ENCODE measurements around the gene PLA2G4C. TPM values are rescaled to one million over a fixed set of nuclear protein-coding genes. Genes with fewer than 3 reads are reported as not detected.

Gene PLA2G4C
- total RNA-seq, 1 experiment from 2014 or later = 4.5 TPM

- Mint-ChIP-seq H3K27ac (no peak overlapping the region), H3K9me3 (peaks cover 13% of the 10 kb centered on the region; the same call in 1 of the 2 replicates), H3K36me3 (no peaks in the 10 kb centered on the region), H3K27me3 (ENCODE audit: low read depth) (peaks cover 13% of the 10 kb centered on the region), H3K4me1 (no peaks in the 10 kb centered on the region), H3K4me3 (no peak overlapping the region)
- POLR2A ChIA-PET = no interaction called here
- no peak for TF ChIP-seq NR3C1 (CRISPR knock-in tag; conservative IDR thresholded peaks at IDR 0.05; ENCODE audit: low read depth)
- no peak for TF ChIP-seq ZNF121 (CRISPR knock-in tag; IDR thresholded peaks at IDR 0.05)
- TF ChIP-seq, protein P1, sequence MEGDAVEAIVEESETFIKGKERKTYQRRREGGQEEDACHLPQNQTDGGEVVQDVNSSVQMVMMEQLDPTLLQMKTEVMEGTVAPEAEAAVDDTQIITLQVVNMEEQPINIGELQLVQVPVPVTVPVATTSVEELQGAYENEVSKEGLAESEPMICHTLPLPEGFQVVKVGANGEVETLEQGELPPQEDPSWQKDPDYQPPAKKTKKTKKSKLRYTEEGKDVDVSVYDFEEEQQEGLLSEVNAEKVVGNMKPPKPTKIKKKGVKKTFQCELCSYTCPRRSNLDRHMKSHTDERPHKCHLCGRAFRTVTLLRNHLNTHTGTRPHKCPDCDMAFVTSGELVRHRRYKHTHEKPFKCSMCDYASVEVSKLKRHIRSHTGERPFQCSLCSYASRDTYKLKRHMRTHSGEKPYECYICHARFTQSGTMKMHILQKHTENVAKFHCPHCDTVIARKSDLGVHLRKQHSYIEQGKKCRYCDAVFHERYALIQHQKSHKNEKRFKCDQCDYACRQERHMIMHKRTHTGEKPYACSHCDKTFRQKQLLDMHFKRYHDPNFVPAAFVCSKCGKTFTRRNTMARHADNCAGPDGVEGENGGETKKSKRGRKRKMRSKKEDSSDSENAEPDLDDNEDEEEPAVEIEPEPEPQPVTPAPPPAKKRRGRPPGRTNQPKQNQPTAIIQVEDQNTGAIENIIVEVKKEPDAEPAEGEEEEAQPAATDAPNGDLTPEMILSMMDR (IDR thresholded peaks at IDR 0.05) = no peak
- TF ChIP-seq NR1H2 (CRISPR knock-in tag; IDR thresholded peaks at IDR 0.05) = no peak
- TF ChIP-seq ZNF423 (CRISPR knock-in tag; IDR thresholded peaks at IDR 0.05) = no peak
- no peak for TF ChIP-seq FOXK1 (CRISPR knock-in tag; IDR thresholded peaks at IDR 0.05)
- TF ChIP-seq ZNF396 (CRISPR knock-in tag; IDR thresholded peaks at IDR 0.05; ENCODE audit: borderline replicate concordance) = no peak
- TF ChIP-seq IRF2 (CRISPR knock-in tag; IDR thresholded peaks at IDR 0.05; ENCODE audit: borderline replicate concordance, low read depth) = no peak
- no peak for TF ChIP-seq CDX4 (CRISPR knock-in tag; IDR thresholded peaks at IDR 0.05; ENCODE audit: borderline replicate concordance)
- no peak for DNase-seq (ENCODE audit: low spot score)
- no peak for ATAC-seq
- CTCF ChIA-PET = no interaction called here
Measured at GRCh38 chr19:48095612-48096175, 14.9 kb downstream of the PLA2G4C start.

DNA sequence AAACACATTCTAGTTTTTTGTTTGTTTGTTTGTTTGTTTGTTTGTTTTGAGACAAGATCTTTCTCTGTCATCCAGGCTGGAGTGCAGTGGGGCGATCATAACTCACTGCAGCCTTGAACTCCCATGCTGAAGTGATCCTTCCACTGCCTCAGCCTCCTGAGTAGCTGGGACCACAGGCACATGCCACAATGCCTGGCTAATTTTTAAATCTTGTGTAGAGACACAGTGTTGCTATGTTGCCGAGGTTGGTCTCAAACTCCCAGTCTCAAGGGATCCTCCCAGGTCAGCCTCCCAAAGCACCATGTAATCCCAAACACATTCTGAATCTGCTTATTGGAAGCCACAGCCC, 15.8 kb downstream of the PLA2G4C start:
- Mint-ChIP-seq H3K36me3 (no peaks in the 10 kb centered on the region), H3K27ac (no peak overlapping the region), H3K4me1 (no peaks in the 10 kb centered on the region), H3K4me3 (no peak overlapping the region), H3K27me3 (ENCODE audit: low read depth) (peaks cover 13% of the 10 kb centered on the region), H3K9me3 (peaks cover 13% of the 10 kb centered on the region; the same call in 1 of the 2 replicates)
- TF ChIP-seq E2F1 (CRISPR knock-in tag; IDR thresholded peaks at IDR 0.05) (no peak), ZNF425 (CRISPR knock-in tag; conservative IDR thresholded peaks at IDR 0.05) (no peak), ETV6 (CRISPR knock-in tag; IDR thresholded peaks at IDR 0.05) (no peak), GTF2I (CRISPR knock-in tag; conservative IDR thresholded peaks at IDR 0.05) (no peak), ZBTB21 (CRISPR knock-in tag; IDR thresholded peaks at IDR 0.05; ENCODE audit: borderline replicate concordance) (no peak), JUN (CRISPR knock-in tag; IDR thresholded peaks at IDR 0.05) (no peak), HMGA2 (CRISPR knock-in tag; IDR thresholded peaks at IDR 0.05) (no peak), GRHL2 (CRISPR knock-in tag; IDR thresholded peaks at IDR 0.05; ENCODE audit: insufficient replicate concordance, severe bottlenecking) (no peak), MLX (CRISPR knock-in tag; IDR thresholded peaks at IDR 0.05) (no peak), USF2 (CRISPR knock-in tag; IDR thresholded peaks at IDR 0.05) (no peak)
- DNase-seq (ENCODE audit: low spot score) = no peak
- ChIA-PET CTCF (no interaction called here), POLR2A (no interaction called here)
- ATAC-seq = no peak

Measured in WTC11 (cell line).